ENCODE measurements around the gene BMP6.

GRCh38 chr6:7734707-7735383 lies 8.9 kb downstream of the BMP6 start:
- TF ChIP-seq TAF1 (IDR thresholded peaks at IDR 0.05; ENCODE audit: borderline replicate concordance, insufficient read depth, low read length) (no peak), POLR2AphosphoS5 (IDR thresholded peaks at IDR 0.05; ENCODE audit: low read depth, low read length) (no peak), SIN3A (IDR thresholded peaks at IDR 0.05; ENCODE audit: borderline replicate concordance, insufficient read depth, low read length) (no peak)
